A549 (cell line): ENCODE data around the gene KMT2D.

Experiments used
- EP300 ChIP-seq, 2 experiments: fragments of >200 bp; sonication (Bioruptor Twin); formaldehyde crosslinking; IDR thresholded peaks; 2 replicates in 1 of 2; 3 replicates in 1 of 2; pipeline ENCODE4 v1.6.1; 2016 to 2017
- JUNB ChIP-seq: fragments of >200 bp; sonication (Bioruptor Twin); formaldehyde crosslinking; IDR thresholded peaks from 2 replicates; pipeline ENCODE4 v1.6.1; 2016
- MYC ChIP-seq: IDR thresholded peaks from 2 replicates; pipeline ENCODE4 v1.6.1; 2012; ENCODE audit warnings: mild to moderate bottlenecking, inconsistent platforms, low read length, improper control_type of control experiment, borderline replicate concordance
- NFE2L2 ChIP-seq: fragments of 150-350 bp; conservative IDR thresholded peaks from 2 replicates; pipeline ENCODE4 v1.6.1; 2014; ENCODE audit warnings: low read length
- POLR2A ChIP-seq: IDR thresholded peaks from 2 replicates; pipeline ENCODE4 v1.6.1; 2012; ENCODE audit warnings: mild to moderate bottlenecking, low read length
- POLR2AphosphoS2 ChIP-seq: conservative IDR thresholded peaks from 2 replicates; pipeline ENCODE4 v1.6.1; 2012; ENCODE audit warnings: low read length, improper control_type of control experiment, inconsistent platforms
- RAD21 ChIP-seq, 2 experiments: fragments of >200 bp in 1 of 2; sonication (Bioruptor Twin) in 1 of 2; formaldehyde crosslinking in 1 of 2; IDR thresholded peaks in 1 of 2; conservative IDR thresholded peaks in 1 of 2; 2 replicates in 1 of 2; 3 replicates in 1 of 2; pipeline ENCODE4 v1.6.1; 2012 to 2018; ENCODE audit warnings: inconsistent platforms in 1 of 2
- RFX5 ChIP-seq: fragments of 450-650 bp; IDR thresholded peaks from 2 replicates; pipeline ENCODE4 v1.7.1; 2014; ENCODE audit warnings: antibody characterized with exemption, mild to moderate bottlenecking, moderate library complexity
- TF ChIP-seq, protein P1 (sequence below): fragments of >200 bp; sonication (Bioruptor Twin); formaldehyde crosslinking; IDR thresholded peaks from 3 replicates; pipeline ENCODE4 v1.5.1; 2016

GRCh38 chr12:49055978-49056754 lies 4.4 kb downstream of the KMT2D start:
- TF ChIP-seq, protein P1, sequence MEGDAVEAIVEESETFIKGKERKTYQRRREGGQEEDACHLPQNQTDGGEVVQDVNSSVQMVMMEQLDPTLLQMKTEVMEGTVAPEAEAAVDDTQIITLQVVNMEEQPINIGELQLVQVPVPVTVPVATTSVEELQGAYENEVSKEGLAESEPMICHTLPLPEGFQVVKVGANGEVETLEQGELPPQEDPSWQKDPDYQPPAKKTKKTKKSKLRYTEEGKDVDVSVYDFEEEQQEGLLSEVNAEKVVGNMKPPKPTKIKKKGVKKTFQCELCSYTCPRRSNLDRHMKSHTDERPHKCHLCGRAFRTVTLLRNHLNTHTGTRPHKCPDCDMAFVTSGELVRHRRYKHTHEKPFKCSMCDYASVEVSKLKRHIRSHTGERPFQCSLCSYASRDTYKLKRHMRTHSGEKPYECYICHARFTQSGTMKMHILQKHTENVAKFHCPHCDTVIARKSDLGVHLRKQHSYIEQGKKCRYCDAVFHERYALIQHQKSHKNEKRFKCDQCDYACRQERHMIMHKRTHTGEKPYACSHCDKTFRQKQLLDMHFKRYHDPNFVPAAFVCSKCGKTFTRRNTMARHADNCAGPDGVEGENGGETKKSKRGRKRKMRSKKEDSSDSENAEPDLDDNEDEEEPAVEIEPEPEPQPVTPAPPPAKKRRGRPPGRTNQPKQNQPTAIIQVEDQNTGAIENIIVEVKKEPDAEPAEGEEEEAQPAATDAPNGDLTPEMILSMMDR, result no peak
- TF ChIP-seq MYC (no peak), JUNB (no peak), POLR2AphosphoS2 (no peak), RFX5 (no peak), EP300 (IDR thresholded peaks at IDR 0.05) (no peak), POLR2A (no peak), NFE2L2 (no peak), RAD21 (conservative IDR thresholded peaks at IDR 0.05 in 1 of 2, IDR thresholded peaks at IDR 0.05 in 1 of 2) (no peak)
